Prostate gland (tissue), 2 donors: ENCODE data around the gene DNAJB14.

Source experiments
- POLR2AphosphoS5 ChIP-seq: sonication (generic); formaldehyde crosslinking; IDR thresholded peaks from one replicate; pipeline ENCODE4 v1.6.1; 2017; ENCODE audit warnings: antibody characterized with exemption
- TF ChIP-seq, protein P1 (sequence below), 4 experiments: fragments of 200-600 bp in 2 of 4; fragments of 450-650 bp in 2 of 4; sonication (generic) in 2 of 4; IDR thresholded peaks; 1 replicate in 3 of 4; 2 replicates in 1 of 4; pipeline ENCODE4 v1.5.1; 2016 to 2019; ENCODE audit warnings: antibody characterized with exemption in 4 of 4, mild to moderate bottlenecking in 2 of 4, moderate library complexity in 2 of 4

DNA sequence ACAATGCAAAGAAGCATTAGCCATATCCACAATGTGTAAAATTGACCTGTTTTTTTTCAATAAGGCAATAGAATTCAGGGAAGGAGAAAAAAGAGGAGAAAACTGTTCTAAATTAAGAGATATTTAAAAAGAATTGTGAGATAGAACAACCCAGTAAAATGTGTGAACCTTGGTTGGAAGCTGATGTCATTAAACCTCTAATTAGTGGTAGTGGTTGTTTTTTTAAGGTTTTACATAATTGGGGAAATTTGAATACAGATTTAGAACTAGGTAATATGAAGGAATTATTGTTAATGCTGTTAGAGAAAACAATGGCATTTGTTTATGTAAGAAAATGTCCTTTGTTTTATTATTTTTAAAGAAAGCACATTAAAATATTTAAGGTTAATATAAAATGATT is 18.8 kb upstream of the DNAJB14 start:
- TF ChIP-seq, protein P1, sequence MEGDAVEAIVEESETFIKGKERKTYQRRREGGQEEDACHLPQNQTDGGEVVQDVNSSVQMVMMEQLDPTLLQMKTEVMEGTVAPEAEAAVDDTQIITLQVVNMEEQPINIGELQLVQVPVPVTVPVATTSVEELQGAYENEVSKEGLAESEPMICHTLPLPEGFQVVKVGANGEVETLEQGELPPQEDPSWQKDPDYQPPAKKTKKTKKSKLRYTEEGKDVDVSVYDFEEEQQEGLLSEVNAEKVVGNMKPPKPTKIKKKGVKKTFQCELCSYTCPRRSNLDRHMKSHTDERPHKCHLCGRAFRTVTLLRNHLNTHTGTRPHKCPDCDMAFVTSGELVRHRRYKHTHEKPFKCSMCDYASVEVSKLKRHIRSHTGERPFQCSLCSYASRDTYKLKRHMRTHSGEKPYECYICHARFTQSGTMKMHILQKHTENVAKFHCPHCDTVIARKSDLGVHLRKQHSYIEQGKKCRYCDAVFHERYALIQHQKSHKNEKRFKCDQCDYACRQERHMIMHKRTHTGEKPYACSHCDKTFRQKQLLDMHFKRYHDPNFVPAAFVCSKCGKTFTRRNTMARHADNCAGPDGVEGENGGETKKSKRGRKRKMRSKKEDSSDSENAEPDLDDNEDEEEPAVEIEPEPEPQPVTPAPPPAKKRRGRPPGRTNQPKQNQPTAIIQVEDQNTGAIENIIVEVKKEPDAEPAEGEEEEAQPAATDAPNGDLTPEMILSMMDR (IDR thresholded peaks at IDR 0.05), result no peak
- no peak for TF ChIP-seq POLR2AphosphoS5
